ENCODE results near the gene HCAR3.
A peak's percentile ranks its signal among the peaks of the same experiment; 100 is the strongest.
"Not testable (repeated sequence)": the region's sequence is repeated elsewhere in the genome, so short reads cannot be mapped to it uniquely, and the experiment has no call there.

The HCAR3 gene

DNA sequence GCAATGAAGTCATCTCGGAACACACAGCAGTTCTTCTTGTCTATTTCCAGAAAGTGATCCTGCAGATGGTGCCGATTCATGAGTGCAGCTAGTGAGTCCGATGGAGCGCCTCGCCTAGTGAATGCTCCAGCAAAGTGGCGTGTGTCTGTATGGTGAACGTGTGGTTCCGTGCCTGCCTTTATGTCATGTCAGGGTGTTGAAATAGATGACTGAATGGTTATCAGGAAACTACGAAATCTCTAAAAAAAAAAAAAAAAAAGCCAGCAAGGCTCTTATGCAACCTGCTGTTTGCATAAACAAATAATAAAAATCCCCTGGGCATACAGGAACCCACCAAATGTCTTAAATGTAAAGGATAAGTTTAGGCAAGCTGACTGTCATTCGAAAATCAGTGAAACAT lies at the start of gene HCAR3:
Gene HCAR3 (minus strand): TSS at position 154 of the 400 bp plus-strand sequence. CDS start 74 bp downstream, at position 80.
- DNase-seq (ENCODE audit: low read depth in 1 of 2, low spot score in 1 of 2) = not testable (repeated sequence)

DNA sequence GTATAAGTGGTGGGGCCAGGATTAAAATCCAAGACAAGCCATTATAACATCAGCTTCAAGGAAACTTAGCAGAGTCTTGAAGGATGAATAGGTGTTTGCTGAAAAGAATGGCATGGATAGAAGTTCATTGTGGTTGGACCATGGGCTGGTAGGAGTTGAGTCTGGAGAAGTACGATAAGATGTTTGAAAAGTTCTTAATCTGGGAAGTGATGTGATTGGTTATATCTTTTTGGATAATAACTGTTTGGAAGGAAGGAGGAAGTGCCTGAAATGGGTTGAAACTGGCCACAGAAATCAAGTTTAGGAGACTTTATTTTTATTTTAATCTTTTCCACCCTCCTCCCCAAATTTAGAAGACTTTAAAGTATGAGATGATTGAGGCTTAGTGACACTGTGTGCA lies 41.0 kb upstream of the HCAR3 start:
- DNase-seq (ENCODE audit: low read depth in 1 of 2, low spot score in 1 of 2) = no peak

- no peak for DNase-seq (ENCODE audit: low read depth in 1 of 2, low spot score in 1 of 2)
These were observed 38.2 kb upstream of the HCAR3 start for GRCh38 chr12:122754790-122755189.

GRCh38 chr12:122753319-122753650 lies 36.7 kb upstream of the HCAR3 start:
- DNase-seq (ENCODE audit: low read depth in 1 of 2, low spot score in 1 of 2) = no peak

GRCh38 chr12:122752464-122753318 lies 36.1 kb upstream of the HCAR3 start, which contains the start of gene DENR:
Gene DENR, plus strand, starts transcription at chr12:122752824. Its CDS starts 878 bp downstream, at chr12:122753702.
- DNase-seq (ENCODE audit: low read depth in 1 of 2, low spot score in 1 of 2) = peak; percentile 99 to 100

GRCh38 chr12:122750781-122751515 lies 34.3 kb upstream of the HCAR3 start:
- DNase-seq (ENCODE audit: low read depth in 1 of 2, low spot score in 1 of 2) = not testable (repeated sequence)

DNA sequence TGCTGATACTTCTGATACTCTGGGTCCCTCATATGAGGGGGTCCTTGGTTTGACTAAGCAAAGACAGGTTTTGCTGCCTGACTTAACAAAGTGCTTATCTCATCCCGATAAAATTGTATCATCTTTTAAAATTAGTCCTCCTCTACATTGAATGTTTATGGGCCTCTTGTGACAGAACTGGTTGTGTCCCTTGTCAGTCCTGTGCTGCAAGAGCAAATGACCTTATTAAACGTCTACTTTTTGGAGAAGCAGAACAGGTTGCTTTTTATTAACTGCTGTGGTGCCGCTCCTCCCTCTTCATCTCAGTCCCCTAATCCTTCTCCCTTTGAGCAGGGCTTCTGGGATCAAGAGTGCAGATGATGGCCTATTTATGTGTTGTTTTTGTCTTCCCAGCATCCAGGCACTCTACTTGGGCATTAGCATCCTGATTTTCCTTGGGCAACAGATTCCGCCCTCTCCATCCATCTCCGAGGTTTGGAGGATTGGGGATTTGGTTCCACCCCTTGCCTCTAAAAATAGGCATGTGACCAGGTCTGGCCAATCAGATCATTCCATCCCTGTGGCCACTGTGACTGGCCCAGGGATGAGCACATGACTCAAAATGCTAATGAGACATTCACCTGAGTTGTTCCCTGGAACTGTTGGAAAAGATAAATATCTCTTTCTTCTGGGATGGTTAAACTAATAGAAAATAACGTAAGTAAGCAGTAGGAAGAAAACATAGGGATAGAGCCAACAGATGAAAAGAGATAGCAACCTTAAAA lies 33.1 kb upstream of the HCAR3 start:
- DNase-seq (ENCODE audit: low read depth in 1 of 2, low spot score in 1 of 2) = no peak

- DNase-seq (ENCODE audit: low read depth in 1 of 2, low spot score in 1 of 2) = no peak
These were observed 30.9 kb upstream of the HCAR3 start for GRCh38 chr12:122747224-122748135.

DNA sequence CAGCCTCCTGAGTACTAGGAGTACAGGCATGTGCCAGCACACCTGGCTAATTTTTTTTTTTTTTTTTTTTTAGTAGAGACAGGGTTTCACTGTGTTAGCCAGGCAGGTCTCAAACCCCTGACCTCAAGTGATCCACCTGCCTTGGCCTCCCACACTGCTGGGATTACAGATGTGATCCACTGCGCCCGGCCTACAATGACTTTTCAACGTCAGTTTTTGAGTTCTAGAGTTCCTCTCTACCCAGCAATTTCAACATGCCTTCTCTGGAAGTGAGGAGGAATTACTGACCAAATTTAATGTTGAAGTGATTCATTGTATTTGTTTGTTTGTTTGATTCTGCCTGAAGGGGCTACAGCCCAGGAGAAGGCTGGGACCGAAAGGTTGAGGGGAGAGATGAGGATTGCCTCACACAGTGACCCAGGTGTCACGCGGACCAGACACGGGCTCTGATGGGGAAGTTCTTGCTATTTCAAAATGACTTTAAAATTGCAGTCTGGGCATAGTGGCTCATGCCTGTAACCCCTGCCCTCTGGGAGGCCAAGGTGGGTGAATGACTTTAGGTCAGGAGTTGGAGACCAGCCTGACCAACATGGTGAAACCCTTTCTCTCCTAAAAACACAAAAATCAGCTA lies 27.4 kb upstream of the HCAR3 start:
- no peak for DNase-seq (ENCODE audit: low read depth in 1 of 2, low spot score in 1 of 2)

DNA sequence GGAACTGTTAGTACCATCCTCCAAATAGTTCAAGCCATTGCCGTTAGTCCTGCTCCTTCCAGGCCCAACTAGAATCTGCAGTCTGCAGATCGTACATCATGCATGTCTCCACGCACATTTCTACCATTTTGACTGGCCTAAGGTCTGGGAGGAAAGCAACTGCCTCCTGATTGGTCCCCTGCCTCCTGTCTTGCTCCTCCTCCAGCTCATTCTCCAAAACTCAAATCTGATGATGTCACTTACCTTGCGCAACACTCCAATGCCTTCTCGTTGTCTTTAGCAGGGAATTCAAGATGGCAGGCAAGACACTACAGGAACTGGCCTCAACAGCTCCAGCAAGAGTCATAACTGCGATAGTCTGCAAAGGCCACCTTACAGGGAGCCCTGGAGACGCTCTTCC lies 23.7 kb upstream of the HCAR3 start:
- no peak for DNase-seq (ENCODE audit: low read depth in 1 of 2, low spot score in 1 of 2)

DNA sequence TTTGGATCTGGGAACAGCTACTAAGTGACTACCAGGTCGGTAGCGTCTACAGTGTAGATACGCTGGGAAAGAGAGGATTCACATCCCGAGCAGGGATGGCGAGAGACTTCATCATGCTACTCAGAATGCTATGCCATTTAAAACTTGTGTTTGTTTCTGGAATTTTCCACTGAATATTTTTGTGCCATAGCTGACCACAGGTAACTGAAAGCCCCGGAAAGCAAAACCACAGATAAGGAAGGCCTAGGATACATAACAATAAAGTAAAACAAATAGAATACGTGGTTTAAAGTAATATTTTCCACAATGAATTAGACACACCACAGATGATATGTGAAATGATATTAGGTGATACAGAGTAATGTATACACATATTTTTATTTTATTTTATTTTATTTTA lies 22.0 kb upstream of the HCAR3 start:
- no peak for DNase-seq (ENCODE audit: low read depth in 1 of 2, low spot score in 1 of 2)

DNA sequence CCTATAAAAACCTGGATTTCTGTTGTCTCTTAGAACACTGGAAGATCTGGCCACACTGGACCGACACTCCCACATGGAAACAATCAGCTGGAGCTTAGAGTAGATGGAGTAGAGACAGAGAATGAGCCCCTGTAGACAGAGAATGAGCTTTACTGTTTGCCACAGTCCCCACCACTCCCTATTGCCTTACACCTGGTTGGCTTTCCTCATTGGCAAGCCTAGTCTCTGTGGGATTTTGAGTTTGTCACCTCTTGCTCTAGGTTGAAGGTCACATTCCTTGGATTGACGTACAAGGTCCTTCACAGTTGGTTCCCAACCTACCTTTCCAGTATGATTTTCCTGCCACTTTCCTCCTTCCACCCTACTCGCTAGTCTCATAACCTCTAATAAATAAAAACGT lies 16.0 kb upstream of the HCAR3 start:
- DNase-seq (ENCODE audit: low read depth in 1 of 2, low spot score in 1 of 2) = no peak

GRCh38 chr12:122732170-122732569 lies 15.6 kb upstream of the HCAR3 start:
- DNase-seq (ENCODE audit: low read depth in 1 of 2, low spot score in 1 of 2) = no peak

DNA sequence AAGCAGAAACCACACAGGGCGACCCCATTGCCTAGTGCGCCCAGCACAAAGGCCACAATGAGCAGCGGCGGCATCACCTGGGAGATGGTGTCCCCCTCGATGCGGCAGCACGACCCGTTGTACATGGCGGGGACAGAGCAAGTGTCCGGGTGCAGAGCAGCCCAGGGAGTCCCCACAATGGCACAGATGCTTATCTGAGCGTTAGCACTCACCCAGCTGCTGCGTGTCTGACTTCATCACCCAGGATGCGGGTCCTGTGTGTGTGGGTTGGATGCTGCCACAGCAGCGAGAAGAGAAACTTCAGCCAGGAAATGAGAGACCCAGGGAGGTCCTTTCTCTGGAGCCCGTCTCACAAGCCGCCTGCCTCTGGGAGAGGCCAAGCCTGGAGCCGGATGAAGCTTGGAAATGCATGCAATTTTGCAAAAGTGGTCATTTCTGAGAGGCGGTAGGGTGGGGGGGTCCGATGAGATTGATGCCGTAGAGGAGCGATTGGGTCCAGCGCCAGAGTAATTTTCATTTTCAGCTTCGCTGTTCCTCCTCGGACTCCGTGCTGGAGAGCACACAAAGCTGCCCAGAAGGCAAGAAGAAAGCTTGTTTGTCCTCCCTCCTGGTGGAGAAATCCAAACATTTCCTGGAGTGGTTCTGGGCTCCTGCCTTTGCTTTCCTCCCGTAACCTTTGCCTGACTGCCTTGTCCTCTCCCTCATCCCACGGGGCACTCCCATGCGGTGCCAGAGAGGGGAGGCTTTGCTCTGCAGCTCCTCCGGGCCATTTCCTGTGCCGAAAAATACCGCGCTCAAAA lies 13.8 kb upstream of the HCAR3 start, which contains the start of gene HCAR1:
Gene HCAR1 (minus strand): TSS at position 630 of the 800 bp plus-strand sequence. CDS start 505 bp downstream, at position 125.
- DNase-seq (ENCODE audit: low read depth in 1 of 2, low spot score in 1 of 2) = no peak

- DNase-seq (ENCODE audit: low read depth in 1 of 2, low spot score in 1 of 2) = no peak
These were observed 13.1 kb upstream of the HCAR3 start for GRCh38 chr12:122729583-122730214.

DNA sequence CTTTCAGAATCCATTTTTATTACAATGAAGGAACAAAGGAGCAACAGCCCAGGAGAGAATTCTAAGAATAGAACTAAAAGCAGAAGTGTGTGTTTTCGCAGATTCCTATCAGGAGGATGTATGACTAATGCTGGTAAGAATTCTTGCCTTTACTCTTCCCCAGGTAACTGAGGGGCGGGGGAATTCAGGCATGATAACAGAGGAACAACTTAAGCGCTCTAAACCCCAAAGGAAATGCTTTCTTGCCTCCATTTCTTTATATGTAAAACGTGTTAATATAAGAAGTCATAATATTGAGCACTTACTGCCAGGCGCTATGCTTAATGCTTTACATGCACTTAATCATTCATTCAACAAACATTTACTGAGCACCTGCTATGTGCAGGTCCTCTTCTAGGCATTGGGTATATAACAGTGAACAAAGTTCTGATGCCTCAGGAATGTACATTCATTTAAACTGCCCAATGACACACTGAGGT lies 9.5 kb upstream of the HCAR3 start:
- no peak for DNase-seq (ENCODE audit: low read depth in 1 of 2, low spot score in 1 of 2)

DNA sequence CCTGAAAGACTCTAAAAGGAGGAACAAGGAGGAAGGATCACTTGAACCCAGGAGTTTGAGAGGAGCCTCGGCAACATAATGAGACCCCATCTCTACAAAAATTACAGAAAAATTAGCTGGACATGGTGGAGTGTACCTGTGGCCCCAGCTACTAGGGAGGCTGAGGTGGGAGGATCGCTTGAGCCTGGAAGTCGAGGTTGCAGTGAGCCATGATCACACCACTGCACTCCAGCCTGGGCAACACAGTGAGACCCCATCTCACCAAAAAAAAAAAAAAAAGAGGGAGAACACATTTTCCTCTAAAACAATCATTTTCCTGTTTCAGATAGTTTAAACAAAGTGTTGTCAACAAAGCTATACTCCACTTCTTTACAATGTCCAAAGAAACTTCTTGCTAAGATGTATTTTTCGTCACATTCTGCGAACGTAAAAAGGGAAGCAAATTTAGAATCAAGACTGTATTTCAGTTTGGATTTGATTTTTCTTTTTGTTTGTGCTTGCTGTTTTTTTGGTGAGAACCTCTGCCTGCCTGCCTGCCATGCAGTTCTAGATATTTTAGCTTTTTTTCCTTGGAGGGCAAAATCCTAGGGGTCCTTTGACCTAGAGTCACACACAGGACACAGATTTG lies 9.0 kb upstream of the HCAR3 start:
- DNase-seq (ENCODE audit: low read depth in 1 of 2, low spot score in 1 of 2) = no peak

DNA sequence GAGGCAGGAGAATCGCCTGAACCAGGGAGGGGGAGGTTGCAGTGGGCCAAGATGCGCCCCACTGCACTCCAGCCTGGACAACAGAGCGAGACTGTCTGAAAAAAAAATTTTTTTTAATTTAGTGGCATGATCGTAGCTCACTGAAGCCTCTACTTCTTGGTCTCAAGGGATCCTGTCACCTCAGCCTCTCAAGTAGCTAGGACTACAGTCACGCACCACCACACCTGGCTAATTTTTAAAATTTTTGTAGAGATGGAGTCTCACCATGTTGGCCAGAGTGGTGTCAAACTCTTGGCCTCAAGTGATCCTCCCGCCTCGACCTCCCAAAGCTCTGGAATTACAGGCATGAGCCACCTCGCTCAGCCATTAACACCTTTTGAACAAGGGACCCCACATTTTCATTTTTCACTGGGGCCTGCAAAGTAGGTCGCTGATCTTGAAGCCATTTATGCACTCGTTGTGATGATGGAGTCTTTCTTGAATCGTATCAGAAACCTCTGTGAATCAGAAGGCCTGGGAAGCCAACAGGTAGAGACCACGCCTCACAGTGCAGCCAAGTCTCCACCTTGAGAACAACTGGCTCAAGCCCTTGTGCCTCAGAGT lies 8.1 kb upstream of the HCAR3 start:
- no peak for DNase-seq (ENCODE audit: low read depth in 1 of 2, low spot score in 1 of 2)
